HG02852 (cell line): ENCODE data around the gene BNIP3.
"Not testable (repeated sequence)": the region's sequence is repeated elsewhere in the genome, so short reads cannot be mapped to it uniquely, and the experiment has no call there.

Experiments
- ATAC-seq: cut with Tn5 transposase; IDR thresholded peaks from one replicate; pipeline ENCODE4 v1.9.1; 2021; ENCODE audit warnings: mild to moderate bottlenecking, moderate library complexity; ENCODE audit not compliant: unreplicated experiment

Gene BNIP3

DNA sequence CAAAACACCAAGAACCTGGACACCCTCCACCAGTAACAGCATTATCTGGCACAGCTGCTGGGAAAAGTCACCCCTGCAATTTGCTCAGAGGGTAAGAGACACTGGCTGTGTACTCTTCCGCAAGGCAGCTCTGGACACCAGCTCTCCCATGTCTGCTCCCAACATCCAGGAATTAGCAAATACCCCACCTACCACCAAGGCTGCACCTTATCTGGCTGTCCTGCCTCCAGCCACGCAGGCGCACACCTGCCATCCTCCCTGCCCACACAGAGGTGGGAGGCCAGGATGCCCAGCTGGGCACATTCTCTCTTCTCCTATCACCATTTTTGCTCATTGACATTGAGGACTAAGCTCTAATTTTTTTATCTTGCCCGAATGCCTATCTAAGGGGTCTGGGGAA, 20.3 kb upstream of the BNIP3 start:
- no peak for ATAC-seq

DNA sequence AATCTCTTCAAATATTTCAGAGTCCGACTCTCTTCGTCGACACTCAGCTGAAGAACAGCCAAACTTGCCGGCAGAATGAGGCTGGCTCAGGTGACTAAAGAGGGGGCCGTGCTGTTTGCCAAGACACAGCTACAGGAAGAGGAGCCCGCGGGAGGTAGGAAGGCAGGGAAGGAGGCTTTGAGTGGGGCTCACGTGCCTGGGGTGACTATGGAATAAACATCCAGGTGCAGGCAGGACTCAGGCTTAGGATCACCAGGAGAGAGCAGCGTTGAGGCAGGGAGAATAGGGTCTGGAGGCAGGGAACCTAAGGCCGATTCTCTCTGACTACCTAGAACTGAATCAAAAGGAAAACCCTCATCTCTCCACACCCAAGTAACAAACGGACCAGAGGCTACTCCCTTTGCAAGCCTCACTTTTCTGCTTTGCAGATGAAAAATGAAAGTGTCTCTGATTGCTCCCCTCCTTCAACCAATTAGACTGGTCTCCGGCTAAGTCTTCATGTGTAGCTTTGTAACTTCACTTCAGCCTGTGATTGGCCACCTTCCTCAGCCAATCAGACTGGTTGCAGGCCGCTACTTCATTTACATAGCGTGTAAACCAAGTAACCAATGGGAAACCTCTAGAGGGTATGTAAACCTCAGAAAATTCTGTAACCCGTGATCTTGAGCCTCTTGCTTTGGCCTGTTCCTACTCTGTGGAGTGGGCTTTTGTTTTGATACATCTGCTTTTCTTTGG, 19.7 kb upstream of the BNIP3 start:
- no peak for ATAC-seq

GRCh38 chr10:131998845-131999681, 17.3 kb upstream of the BNIP3 start:
- ATAC-seq, result no peak

DNA sequence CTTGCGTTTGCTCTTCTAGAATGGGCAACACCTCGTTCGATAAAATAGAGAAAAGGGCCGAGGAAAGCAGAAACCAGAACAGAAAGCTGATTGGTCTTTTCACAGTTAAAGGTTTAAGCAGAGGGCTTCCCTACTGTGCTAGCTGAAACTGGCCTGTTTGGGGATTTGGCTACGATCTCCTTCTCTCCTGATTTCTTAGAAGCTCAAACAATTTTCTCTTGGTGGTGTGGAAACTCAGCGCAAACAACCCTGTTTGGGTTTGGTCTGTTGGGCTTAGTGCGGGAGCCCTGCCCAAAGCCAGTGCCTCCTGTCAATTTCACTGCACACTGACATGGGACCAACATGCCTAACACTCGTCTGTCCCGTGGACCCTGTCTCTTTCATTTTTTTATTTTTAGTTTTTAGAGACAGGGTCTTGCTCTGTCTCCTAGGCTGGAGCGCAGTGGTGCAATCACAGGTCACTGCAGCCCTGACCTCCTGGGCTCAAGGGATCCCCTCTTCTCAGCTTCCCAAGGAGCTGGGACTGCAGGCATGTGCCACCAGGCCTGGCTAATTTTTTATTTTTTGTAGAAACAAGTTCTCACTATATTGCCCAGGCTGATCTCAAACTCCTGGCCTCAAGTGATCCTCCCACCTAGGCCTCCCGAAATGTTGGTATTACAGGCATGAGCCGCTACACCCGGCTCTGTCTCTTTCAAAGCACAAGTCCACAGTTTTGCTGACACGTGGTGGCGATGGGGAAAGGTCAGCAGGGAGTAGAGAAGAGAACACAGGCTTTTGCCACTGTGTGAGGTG, 16.5 kb upstream of the BNIP3 start:
- no peak for ATAC-seq

- no peak for ATAC-seq
Observed at GRCh38 chr10:131997366-131998049, 15.8 kb upstream of the BNIP3 start.

DNA sequence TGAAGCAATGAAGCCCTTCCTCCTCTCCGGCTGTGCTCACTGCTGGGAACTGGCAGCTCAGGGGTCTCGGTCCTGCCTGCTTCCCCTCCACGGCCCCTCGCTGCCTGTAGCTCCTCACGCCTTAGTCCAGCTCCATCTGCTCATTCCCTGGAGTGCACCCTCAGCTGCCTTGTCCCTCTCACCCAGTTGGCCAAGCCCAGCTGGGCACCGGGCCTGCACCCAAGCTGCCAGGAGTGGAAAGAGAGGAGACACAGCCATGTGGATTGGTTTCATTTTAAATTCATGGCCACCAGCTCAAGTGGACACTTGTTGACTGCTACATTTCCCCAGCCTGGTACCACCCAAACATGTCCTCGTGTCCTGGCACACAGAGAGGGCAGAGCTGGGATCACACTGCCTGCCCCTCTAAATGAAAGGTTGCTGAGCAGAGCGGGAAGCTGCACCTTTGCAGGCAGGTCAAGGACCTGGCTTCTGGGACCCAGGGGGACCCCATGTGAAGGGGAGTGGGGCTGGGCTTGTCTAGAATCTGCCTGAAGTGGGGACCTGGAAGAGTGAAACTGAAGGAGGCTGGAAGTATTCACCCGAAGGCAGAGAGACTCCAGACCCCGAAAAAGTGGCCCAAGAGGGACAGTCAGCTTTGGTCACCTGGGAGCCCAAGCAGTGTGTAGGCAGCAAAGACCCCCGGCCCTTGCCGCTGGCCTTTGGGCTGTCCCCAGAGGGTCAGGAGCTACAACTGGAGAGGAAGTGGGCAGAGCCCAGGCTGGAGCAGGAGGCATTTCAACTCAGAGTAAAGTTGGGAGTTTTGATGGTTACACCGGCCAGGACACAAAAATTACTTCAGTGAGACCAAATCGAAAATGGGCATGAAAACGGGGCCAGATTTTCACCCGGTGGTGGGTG, 15.0 kb upstream of the BNIP3 start:
- ATAC-seq, result no peak

- ATAC-seq, result no peak
Observed at GRCh38 chr10:131994435-131994834, 12.7 kb upstream of the BNIP3 start.

DNA sequence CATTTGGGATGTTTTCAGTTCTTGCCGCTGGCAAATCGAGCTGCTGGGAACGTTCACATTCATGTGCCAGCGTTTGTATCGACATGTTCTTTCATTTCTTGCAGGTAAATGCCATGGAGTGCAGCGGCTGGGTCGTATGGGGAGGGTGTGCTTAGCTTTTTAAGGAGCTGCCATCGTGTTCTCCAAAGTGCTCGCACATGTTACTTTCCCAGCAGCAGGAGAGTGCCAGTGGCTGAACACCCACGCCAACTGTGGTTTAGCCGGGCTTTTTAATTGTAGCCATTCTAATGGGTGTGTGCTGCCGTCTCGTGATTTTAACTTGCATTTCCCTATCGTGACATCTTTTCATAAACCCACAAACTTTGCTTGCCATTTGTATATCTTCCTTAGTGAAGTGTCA, 11.6 kb upstream of the BNIP3 start:
- ATAC-seq, result no peak

GRCh38 chr10:131991726-131992125, 10.0 kb upstream of the BNIP3 start:
- ATAC-seq, result no peak

DNA sequence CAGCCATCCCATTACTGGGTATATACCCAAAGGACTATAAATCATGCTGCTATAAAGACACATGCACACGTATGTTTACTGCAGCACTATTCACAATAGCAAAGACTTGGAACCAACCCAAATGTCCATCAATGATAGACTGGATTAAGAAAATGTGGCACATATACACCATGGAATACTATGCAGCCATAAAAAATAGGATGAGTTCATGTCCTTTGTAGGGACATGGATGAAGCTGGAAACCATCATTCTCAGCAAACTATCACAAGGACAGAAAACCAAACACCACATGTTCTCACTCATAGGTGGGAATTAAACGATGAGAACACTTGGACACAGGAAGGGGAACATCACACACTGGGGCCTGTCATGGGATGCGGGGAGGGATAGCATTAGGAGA, 6.1 kb upstream of the BNIP3 start:
- ATAC-seq, result not testable (repeated sequence)

DNA sequence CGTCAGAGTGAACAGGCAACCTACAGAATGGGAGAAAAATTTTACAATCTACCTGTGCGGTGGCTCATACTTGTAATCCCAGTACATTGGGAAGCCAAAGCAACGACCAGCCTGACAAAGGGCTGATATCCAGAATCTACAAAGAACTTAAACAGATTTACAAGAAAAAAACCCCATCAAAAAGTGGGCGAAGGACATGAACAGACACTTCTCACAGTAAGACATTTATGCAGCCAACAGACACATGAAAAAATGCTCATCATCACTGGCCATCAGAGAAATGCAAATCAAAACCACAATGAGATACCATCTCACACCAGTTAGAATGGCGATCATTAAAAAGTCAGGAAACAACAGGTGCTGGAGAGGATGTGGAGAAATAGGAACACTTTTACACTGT, 5.6 kb upstream of the BNIP3 start:
- ATAC-seq, result not testable (repeated sequence)

- ATAC-seq, result not testable (repeated sequence)
Observed at GRCh38 chr10:131986851-131987250, 5.1 kb upstream of the BNIP3 start.

DNA sequence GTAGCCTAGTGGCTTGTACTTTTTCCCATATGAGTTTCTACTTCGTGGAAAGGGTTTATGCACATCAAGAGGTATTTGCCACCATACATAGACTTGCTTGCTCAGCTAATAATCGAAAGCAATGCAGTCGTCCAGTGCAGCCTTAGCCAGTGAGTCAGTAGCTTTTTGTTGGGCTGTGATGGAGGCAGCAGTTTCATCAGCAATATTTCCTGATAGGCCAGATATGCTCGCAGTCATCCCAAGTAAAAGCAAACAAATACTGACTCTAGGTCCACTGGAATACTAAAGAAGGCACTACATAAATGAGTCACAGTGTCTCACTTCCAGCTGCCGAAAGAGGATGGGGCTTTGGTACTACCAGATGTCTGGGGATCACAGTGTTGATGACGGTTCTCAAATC, 2.1 kb upstream of the BNIP3 start:
- no peak for ATAC-seq

GRCh38 chr10:131982796-131983195, 1.1 kb upstream of the BNIP3 start:
- ATAC-seq, result no peak

DNA sequence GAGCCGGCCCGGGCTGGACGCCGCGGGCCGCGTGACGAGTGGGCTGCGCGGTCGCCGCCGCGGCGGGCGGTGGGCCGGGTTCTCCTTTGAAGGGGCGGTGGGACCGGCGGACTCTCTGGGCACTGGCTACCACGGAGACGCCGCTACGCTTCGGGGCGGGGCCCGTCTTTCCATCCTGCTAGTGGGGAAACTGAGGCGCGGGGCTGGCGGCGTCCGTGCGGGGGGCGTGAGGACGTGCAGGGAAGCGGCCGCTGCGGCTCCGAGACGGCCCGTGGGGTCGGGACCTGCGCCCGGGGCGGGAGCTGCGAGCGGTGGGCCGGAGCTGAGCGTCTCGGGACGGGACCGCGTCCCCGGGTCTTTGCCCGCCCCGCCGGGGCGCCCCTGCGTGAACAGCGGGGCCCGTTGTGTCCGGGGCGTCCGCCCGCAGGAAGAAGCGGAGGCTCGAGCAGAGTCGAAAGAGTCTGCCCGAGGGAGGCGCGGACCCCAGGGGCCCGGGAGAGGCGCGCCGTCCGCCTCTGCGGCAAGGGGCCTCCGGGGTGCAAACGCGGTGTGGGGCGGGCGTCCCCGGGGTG, 548 bp upstream of the BNIP3 start:
- ATAC-seq, result peak; percentile 28

DNA sequence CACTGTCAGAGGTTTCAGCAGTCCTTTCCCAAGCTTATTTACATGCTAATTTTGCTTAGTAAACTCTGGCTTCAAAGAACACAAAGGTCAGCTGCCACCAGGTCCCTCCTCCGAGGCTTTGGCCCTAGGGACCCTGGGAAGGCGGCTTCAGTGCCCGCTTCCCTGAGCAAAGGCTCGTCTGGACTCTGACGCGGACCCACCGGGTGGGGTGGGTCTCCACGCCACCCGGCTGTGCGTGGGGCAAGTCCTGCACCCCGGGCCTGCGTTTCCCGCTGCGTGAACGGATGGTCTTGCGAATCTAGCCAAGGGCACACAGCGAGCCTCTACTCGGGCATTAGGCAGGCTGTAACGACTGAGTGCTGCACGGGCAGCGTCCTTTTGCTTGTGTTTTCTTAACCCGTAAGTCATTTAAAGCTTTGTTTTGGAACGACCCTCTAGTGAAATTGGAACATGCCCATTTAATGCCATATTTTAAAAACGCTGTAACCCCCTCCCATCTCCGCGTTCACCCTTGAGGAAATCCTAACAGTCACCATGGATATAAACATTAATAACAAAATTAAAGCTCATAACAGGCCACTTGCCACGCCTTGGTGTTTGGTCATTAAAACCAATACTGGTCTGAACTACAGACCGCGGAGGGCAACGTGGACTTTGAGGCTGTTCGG, 828 bp downstream of the BNIP3 start:
- ATAC-seq, result no peak

GRCh38 chr10:131980321-131980720, 1.4 kb downstream of the BNIP3 start:
- ATAC-seq, result no peak

- ATAC-seq, result no peak
Observed at GRCh38 chr10:131979821-131980270, 1.9 kb downstream of the BNIP3 start.

DNA sequence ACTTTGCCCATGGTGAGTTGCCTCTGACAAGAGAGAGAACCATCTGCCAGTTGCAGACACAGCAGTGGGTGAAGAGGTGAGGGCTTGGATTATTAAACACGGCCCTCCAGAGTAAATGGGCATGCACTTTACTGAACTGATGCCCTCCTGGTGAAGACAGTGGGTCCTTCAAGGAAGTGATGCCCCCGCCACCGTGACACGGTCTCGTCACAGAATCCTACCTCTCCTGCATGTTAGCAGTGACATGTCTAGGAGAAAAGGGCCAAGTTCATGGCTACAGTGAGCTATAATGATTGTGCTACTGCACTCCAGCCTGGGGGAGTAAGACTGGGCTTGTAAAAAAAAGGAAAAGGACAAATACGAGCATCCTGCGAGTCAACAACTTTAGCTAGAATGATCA, 2.4 kb downstream of the BNIP3 start:
- ATAC-seq, result no peak
